GM19099 (cell line): ENCODE data around the gene B4GALT1.

Experiments used
- POLR2A ChIP-seq: IDR thresholded peaks from 3 replicates; pipeline ENCODE4 v1.6.1; 2011; ENCODE audit warnings: low read depth; ENCODE audit not compliant: insufficient read length; ENCODE audit errors: extremely low read depth

B4GALT1 gene

DNA sequence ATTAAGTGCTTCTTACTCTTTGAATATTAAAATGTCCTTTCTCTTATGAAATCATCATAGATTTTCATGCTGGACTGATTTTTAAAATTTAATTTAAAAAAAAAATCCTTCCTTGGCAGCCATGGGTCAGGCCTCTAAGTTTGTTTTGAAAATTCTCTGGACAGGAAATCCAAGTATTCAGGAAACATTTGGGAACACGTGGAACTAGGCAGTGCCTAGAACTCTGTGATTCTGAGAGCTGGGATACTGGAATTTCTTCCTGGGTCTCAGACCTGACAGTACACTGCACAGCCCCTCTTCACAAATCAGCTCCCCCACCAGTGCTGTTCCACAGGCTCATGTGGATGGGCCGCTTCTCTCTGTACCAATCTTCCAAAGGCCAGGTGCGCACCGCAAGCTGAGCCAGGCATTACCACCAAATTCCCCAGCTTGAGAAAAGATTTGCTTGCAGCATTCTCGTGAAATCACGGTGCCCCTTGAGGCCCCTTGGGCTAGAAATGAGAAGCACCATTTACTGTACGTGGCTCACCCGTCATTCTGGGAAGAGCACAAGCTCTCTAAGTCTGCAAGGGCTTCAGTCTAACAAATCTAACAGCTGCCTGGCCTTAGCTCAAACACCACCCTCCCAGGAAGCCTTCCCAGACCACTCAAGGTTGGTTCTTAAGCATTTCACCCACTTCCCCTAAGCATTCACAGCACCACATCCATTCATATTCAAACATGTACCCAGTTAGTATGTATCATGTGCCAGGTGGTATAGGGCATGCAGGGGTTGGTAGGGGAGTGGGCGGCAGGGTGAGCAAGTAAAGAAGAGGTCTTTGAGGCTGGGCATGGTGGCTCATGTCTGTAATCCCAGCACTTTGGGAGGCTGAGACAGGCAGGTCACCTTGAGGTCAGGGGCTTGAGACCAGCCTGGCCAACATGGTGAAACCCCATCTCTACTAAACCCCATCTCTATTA lies 26.5 kb downstream of the B4GALT1 start:
- TF ChIP-seq POLR2A: no peak

DNA sequence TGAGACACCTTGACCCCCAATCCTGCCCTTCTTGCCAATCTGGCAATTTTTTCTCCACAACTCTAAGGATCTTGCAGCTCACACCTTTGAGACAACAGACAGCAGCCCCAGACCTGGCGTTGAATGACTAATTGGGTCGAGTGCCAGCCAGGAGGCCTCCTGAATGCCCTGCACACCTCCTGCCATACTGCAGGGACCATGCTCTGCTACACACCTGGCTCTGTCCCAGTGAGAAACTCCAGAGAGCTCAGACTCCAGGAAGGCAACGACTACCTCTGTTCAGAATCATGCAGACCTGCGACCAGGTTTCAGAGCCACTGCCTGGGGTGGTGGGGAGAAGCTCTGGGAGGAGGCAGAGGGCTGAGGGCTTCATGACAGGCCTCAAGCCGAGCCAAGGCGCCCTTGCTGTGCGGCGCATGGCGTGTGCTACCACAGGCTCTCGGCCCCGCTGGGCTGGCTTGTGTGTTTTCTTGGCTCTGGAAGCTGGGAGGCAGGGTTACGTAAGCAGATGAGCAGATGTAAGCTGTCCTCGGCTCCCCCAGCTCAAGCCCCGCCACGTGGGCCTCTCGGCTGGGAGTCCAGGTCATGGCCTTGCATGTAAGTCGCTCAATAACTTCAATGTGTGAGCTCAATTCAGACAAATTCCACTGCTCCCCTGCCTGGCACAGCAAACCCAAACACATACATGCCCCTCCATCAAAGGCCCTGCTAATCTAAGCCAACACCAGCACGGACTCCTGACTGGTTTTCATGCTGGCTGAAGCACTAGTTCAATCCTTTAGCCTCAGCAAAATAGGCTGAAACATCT lies 27.5 kb downstream of the B4GALT1 start:
- no peak for TF ChIP-seq POLR2A

DNA sequence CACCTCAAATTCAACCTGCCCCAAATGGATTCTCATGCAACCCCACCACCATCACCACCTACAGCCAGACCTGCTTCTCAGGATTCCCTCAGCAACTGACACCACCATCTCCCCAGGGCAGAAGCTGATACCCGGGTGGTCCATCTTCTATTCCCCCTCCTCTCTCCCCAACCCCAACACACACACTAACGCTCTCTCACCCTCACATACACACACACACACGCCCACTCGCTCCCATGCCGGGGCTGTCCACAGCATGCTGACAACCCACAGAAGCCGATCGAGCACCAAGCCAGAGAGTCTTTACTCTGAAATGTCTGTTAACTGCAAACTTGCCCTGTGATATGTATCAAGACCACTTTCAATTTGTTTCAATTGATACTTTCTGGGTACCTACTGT lies 28.4 kb downstream of the B4GALT1 start:
- TF ChIP-seq POLR2A: no peak

DNA sequence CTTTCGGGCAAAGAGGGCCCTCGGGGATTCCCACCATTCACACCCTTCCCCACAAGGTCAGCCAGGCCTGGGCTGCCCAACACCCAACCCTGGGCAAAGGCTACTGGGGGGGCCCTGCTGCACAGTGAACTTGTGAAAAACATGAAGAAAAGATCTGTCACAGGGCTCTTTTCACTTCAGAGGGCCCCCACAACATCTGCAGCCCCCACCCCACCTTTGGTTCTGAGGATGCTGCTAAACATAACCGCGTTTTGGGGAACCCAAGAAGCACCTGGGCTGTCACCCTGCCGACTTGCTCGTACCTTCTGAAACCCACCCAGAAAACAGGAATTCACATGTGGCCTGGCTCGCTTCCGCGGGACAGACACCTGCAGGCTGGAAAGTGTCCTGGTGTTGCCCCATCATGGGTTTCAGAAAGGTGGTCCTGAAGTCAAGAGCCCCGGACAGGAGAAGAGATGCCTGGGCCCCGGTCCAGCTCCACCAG lies 29.3 kb downstream of the B4GALT1 start:
- no peak for TF ChIP-seq POLR2A

DNA sequence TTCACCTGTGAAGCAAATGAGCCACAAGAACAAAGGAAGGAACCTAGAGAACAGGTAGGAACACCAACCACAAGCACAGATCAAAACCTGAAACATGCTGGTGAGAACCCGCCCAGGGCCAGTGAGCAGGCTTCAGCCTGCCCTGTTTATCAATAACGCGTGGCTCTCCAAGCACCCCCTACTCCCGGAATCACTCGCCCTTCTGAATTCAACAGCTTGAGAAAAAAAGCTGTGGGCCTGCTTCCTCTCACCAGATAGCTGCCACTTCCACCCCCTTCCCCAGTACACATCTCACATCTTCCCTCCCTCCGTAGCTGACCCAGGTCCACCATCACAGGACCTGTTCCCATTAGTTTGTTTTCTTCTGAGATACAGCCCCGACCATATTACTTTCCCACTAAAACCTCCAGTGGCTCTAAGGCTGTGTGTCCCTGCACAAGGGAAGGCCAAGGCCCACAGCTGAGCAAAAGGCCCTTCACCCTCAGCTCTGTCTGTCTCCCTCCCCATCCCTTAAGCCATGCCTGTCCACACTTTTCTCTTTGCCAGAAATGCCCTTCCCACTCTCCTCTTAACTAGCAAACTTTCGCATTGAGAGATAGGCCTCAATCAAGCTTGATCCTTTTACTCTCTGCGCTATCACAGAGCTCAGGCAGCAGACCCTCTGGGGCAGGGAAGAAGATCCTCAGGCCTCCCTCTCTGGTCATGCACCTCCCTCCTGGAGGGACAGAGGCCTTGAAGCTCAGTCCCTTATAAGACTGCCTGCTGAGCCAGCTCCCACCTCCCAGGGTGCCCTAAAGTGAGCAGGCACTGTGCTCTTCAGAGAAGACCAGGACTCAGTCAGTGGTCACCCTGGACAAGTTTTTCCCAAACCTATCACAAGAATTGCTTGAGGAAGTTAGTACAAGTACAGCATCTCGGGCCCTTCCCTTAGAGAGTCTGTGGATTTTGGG lies 30.1 kb downstream of the B4GALT1 start:
- TF ChIP-seq POLR2A: no peak

DNA sequence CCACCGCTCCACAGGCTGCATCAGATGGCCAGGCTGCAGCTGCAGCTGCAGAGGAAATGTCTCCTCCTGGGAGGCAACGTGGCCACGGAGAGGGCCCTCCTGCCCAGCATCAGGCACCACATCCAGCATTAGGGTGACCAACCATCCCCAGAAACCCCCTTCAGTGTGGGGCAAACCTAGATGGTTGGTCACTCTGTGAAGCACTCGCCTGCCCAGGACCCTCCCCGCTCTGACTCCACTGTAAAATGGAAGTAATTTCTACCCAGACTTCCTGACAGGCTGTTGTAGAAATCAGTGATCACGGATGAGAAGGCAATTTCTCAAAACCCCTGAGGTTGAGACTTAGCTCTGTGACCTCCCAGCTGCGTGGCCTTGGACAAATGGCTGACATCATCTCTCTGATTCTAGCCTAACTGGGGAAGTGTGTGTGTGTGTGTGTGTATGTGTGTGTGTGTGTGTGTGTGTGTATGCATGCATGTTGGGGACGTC lies 31.6 kb downstream of the B4GALT1 start:
- no peak for TF ChIP-seq POLR2A

DNA sequence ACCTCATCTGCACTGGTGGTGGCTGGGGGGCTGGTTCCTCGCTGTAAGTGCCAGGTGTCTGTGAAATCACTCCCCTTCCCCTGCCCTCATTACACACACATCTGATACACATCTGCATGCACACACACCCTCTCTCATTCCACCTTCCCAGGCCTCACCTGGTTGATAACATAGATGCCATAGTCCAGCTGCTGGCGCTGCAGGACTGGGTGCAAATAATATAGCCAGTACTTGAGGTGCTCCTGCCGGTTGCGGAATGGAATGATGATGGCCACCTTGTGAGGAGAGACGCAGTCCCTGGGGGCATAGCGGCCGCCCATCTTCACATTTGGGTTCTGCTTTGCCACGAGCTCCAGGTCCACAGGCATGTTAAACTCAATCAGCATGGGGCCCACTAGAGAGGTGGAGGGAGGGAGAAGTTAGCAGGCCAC lies 32.1 kb downstream of the B4GALT1 start:
- no peak for TF ChIP-seq POLR2A

DNA sequence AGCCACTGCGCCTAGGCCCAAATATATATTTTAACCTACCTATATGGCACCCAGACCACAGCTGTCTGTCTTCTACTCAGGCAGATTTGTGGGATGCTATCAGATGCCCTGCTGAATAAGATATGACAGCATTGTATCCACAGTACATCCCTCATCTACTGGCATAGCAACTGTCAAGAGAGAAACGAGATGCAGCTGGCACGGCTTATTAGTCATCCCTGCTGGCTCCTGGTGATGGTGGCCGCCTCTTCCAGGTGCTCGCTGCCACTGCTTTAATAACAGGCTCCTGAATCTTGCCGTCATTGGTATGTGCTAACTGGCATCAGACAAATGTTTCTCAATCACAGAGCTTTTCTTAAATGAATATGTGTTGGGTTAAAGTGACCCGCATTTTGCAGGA lies 34.0 kb downstream of the B4GALT1 start:
- TF ChIP-seq POLR2A: no peak

DNA sequence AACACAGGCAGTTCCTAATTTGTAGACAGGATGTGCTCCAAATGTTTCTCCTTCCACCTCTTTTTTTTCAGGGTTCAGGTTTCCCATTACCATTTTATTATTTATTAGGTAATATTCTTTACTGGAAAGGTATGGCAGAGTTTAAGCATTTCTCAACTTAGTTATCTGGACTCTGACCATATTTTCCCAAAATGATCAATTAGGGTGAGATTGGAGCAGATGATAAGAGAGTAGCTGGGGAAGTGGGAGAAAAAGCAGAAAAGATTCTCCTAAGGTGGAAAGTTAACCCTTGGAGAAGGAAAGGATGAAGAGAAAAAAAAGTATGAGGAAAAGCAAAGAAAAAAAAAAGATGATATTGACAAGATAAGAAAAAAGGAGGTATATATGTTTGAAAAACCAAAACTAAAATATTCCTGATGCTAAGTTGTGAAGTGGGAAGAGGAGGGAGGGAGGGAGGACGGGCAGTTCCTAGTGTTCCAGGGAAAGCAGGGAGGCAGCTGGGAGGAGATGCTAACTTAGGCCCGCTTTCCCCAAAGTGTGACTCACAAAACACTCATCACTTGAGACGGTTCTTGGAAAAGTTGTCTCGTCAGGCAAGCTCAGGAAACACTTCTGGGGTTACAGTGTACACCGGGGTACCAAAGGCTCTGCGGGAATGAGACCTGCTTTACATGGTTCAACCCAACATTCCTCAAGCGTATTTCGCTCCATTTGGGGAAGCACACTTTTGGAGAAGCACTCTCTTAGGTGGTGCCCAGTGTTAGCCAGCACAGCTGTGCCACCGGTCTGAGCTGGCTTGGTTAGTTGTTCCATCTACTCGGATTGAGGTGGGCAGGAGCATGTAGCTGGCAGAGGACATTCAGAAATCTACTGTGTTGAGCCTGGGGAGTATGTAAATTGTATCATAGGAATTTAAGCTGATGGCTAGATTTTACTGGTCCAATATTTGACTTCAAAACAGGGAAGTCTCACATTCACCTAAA lies 35.1 kb downstream of the B4GALT1 start:
- no peak for TF ChIP-seq POLR2A

DNA sequence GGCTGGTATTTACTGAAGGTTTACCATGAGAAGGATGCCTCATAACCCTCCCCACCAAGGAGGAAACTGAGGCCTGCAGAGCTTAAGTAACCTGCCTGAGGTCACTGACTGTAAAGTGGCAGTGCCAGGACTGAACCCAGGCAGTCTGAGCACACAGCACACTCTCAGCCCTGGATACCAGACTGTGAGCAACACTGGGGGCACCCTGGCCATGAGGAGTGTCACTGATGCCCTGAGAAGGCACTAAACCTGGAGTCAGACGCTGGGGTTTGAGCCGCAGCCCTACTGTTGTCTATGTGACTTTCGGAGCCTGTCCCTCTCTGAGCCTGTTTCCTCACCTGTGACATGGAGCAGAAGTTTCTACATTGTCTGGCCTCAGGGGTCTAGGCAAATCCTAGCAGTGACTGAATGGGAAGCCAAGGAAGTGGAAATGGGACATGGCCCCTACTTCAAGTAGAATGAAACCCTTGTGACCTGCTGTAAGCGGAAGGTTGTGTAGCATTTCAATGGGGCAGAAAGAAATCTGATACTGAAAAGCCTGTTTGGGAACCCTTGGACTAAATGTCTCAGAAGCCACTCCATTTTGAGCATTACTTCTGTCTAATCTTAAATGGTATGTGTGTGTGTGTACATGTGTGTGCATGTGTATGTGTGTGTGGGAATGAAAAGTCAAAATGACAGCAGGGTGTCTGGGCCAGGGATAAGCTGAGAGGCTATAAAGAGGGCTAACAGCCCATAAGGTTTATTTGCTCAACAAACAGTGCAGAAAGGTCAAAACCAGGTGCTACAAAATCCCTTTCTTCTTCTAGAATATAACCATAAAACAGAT lies 36.0 kb downstream of the B4GALT1 start:
- TF ChIP-seq POLR2A: no peak

DNA sequence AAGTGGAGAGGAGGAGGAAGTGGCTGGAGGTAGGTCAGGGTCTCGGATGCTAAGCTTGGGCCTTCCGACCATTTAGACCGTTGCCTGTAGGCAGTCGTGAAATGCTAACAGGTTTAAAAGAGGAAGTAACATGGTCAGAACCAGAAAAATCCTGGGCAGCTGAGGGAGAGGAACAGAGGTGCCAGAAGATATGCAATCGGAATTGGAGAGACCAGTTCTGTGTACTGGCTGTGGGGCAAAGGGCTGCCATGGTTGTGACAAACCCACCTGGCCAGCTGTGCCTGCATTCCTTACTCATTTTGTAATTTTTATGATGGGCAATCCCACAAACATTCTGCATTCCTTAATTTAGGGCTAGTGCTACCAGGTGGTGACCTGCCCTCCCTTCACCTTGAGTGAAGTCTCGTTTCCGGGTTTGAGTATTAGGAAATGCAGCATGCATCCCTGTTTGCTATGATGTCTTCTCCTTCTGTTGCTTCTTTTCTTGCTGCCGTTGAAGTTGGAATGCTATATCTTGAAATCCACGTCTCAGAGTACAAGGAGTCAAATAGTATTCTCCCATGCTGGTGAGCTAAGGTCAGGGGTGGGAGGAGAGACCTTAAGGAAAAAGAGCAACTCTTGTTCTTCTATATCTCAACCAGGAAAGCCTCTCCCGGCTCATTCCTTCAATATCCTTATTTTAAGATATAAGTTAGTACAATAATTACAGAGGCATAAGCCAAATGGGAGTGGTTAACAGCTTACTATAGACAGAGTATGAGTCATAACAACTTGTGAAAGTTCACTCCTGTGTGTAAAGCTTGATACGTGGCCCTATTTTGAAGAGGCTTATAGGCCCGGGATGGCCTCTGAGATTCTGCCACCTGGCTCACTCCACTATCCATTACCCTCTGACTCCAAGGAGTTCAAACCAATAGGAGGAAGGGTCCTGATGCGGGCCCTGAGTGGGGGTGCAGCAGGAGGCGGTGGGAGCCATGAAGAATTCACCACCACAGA lies 37.0 kb downstream of the B4GALT1 start:
- TF ChIP-seq POLR2A: no peak
